K562 (cell line): ENCODE data around the gene DLST. TPM values are rescaled to one million over a fixed set of nuclear protein-coding genes. Genes with fewer than 3 reads are reported as not detected.
A peak's percentile ranks its signal among the peaks of the same experiment; 100 is the strongest.

Experiments
- ATAC-seq: fragments of 200-7000 bp; cut with Tn5 transposase; 3 replicates; pipeline ENCODE4 v1.9.1; 2020; ENCODE audit warnings: moderate library complexity
- BruUV-seq: library from RNA; stranded (reverse); fragments of 400-500 nt; replicated peaks from 2 replicates; lab custom pipeline; 2021; lab: Mats Ljungman, UMichigan
- CTCF ChIA-PET: fragments of 300-600 bp; formaldehyde crosslinking; extraction: SDS; loops from one replicate; lab custom pipeline; 2021; ENCODE audit warnings: low intra/inter-chr PET ratio; lab: Yijun Ruan, JAX
- POLR2A ChIA-PET: fragments of 300-600, 350-650 bp; sonication (Branson Sonifier 250); formaldehyde crosslinking; extraction: SDS; loops from one replicate; lab custom pipeline; 2021; ENCODE audit warnings: antibody characterized with exemption, inconsistent platforms; lab: Yijun Ruan, JAX
- DNase-seq, 4 experiments: peaks; one replicate each; pipeline versions ENCODE4 v3.0.0 to v3.0.0-alpha.2; 2011 to 2018; ENCODE audit warnings: low spot score in 3 of 4, mixed read lengths in 3 of 4; ENCODE audit errors: extremely low read depth in 1 of 4
- FAIRE-seq: peaks from 2 replicates; lab custom pipeline; 2011; peaks lifted over from hg19 to GRCh38; lab: Jason Lieb, UNC
- H2AFZ ChIP-seq: 2 replicates; pipeline ENCODE4 v1.6.0; 2011; ENCODE audit warnings: low read depth, low read length, control low read depth, inconsistent platforms
- H3K27ac ChIP-seq: fragments of 200-600 bp; 3 replicates; pipeline ENCODE4 v1.8.0; 2011; ENCODE audit warnings: low read depth, mild to moderate bottlenecking, control low read depth, inconsistent platforms, low read length, moderate library complexity, mixed read lengths; ENCODE audit errors: extremely low read depth
- H3K27me3 ChIP-seq, 2 experiments: fragments of 300-600 bp in 1 of 2; 2 replicates in 1 of 2; 3 replicates in 1 of 2; pipeline versions ENCODE4 v1.6.0 to v1.8.0; 2011; ENCODE audit warnings: inconsistent platforms in 2 of 2, low read length in 2 of 2, mild to moderate bottlenecking in 1 of 2, mixed read lengths in 1 of 2, moderate library complexity in 1 of 2; ENCODE audit not compliant: control insufficient read depth in 2 of 2, insufficient read depth in 2 of 2
- H3K36me3 ChIP-seq: fragments of 300-600 bp; 3 replicates; pipeline ENCODE4 v1.8.0; 2011; ENCODE audit warnings: mild to moderate bottlenecking, low read length, inconsistent platforms; ENCODE audit not compliant: control insufficient read depth, insufficient read depth
- H3K4me1 ChIP-seq, 2 experiments: fragments of 200-600 bp in 1 of 2; replicated peaks in 1 of 2; 2 replicates in 1 of 2; 3 replicates in 1 of 2; pipeline versions ENCODE4 v1.5.1 to v1.8.0; 2011; ENCODE audit warnings: inconsistent platforms in 2 of 2, low read length in 2 of 2, mild to moderate bottlenecking in 1 of 2, mixed read lengths in 1 of 2, moderate library complexity in 1 of 2; ENCODE audit not compliant: control insufficient read depth in 2 of 2, insufficient read depth in 2 of 2
- H3K4me2 ChIP-seq: 2 replicates; pipeline ENCODE4 v1.6.1; 2011; ENCODE audit warnings: low read length, control low read depth, inconsistent platforms, mixed read lengths; ENCODE audit not compliant: insufficient read depth
- H3K4me3 ChIP-seq: fragments of 200-600 bp; sonication (generic), shearing (Covaris generic); 2 replicates; pipeline ENCODE4 v1.5.1; 2016; ENCODE audit warnings: control low read depth, inconsistent platforms
- H3K79me2 ChIP-seq: fragments of 200-600 bp; 3 replicates; pipeline ENCODE4 v1.8.0; 2011; ENCODE audit warnings: low read length, inconsistent platforms; ENCODE audit not compliant: control insufficient read depth, insufficient read depth
- H3K9ac ChIP-seq, 2 experiments: 2 replicates each; pipeline versions ENCODE4 v1.6.0 to v1.6.1; 2011; ENCODE audit warnings: low read depth in 2 of 2, low read length in 2 of 2, control low read depth in 1 of 2, inconsistent platforms in 1 of 2, mild to moderate bottlenecking in 1 of 2, mixed read lengths in 1 of 2; ENCODE audit not compliant: insufficient read depth in 1 of 2
- H3K9me1 ChIP-seq: one replicate; pipeline ENCODE4 v1.6.0; 2011; ENCODE audit warnings: inconsistent platforms, mild to moderate bottlenecking, low read length, moderate library complexity; ENCODE audit not compliant: control insufficient read depth, insufficient read depth
- H3K9me3 ChIP-seq: replicated peaks from 2 replicates; pipeline ENCODE4 v1.5.1; 2011; ENCODE audit warnings: low read depth, low read length, inconsistent platforms; ENCODE audit not compliant: control insufficient read depth, insufficient read depth
- H4K20me1 ChIP-seq: replicated peaks from 2 replicates; pipeline ENCODE4 v1.6.1; 2011; ENCODE audit warnings: low read length, inconsistent platforms, mixed read lengths; ENCODE audit not compliant: control insufficient read depth, insufficient read depth
- COPS2 ChIP-seq: fragments of 450-650 bp; conservative IDR thresholded peaks from 2 replicates; pipeline ENCODE4 v1.6.1; 2016; ENCODE audit warnings: mild to moderate bottlenecking, moderate library complexity
- CXXC5 ChIP-seq: fragments of 250-450 bp; sonication (Bioruptor Pico); IDR thresholded peaks from 2 replicates; pipeline ENCODE4 v1.8.0; 2022; ENCODE audit warnings: inconsistent platforms, mild to moderate bottlenecking, moderate library complexity
- FOXM1 ChIP-seq, 2 experiments: fragments of 450-650 bp in 1 of 2; sonication (generic) in 1 of 2; formaldehyde crosslinking in 1 of 2; IDR thresholded peaks; 2 replicates each; pipeline versions ENCODE4 v1.6.1 to v1.9.0; 2017 to 2022; ENCODE audit warnings: low read depth in 2 of 2, mild to moderate bottlenecking in 2 of 2, missing genetic modification reagents in 1 of 2, moderate library complexity in 1 of 2
- HEY1 ChIP-seq: fragments of 250-450 bp; sonication (Bioruptor Pico); IDR thresholded peaks from 2 replicates; pipeline ENCODE4 v1.5.0; 2020; ENCODE audit warnings: mild to moderate bottlenecking, moderate library complexity, borderline replicate concordance
- NFE2 ChIP-seq: IDR thresholded peaks from 2 replicates; pipeline ENCODE4 v1.6.1; 2014; ENCODE audit warnings: antibody characterized with exemption, low read depth
- NFRKB ChIP-seq: fragments of 450-650 bp; IDR thresholded peaks from 2 replicates; pipeline ENCODE4 v1.6.1; 2016; ENCODE audit warnings: low read depth
- NFYB ChIP-seq: IDR thresholded peaks from 2 replicates; pipeline ENCODE4 v1.6.1; 2011; ENCODE audit warnings: mild to moderate bottlenecking, moderate library complexity; ENCODE audit not compliant: insufficient read length; ENCODE audit errors: extremely low read depth
- POLR2B ChIP-seq: fragments of 450-650 bp; IDR thresholded peaks from 2 replicates; pipeline ENCODE4 v1.6.1; 2018; ENCODE audit warnings: low read depth; ENCODE audit not compliant: partially characterized antibody
- TCF3 ChIP-seq: sonication (generic); formaldehyde crosslinking; IDR thresholded peaks from 2 replicates; pipeline ENCODE4 v1.4.0; 2020; ENCODE audit warnings: mild to moderate bottlenecking, missing genetic modification reagents
- ZNF780A ChIP-seq: fragments of 250-450 bp; sonication (Bioruptor Pico); IDR thresholded peaks from 2 replicates; pipeline ENCODE4 v1.5.0; 2021; ENCODE audit warnings: mild to moderate bottlenecking
- WGBS: fragments of 100-300 bp; shearing (Covaris generic); methylation state at CpG from one replicate; pipeline ENCODE4 v1.1.6; 2016; ENCODE audit warnings: low coverage, mixed read lengths; ENCODE audit not compliant: insufficient coverage; ENCODE audit errors: missing lambda C conversion rate; 5-methylcytosine and 5-hydroxymethylcytosine counted together
- in situ Hi-C: fragments of 300-500 bp; cut with MboI; formaldehyde crosslinking; loops from 4 replicates; pipeline ENCODE4 v1.15.0; 2018; ENCODE audit warnings: inconsistent platforms, mixed read lengths
- intact Hi-C: fragments of 100-400 bp; cut with micrococcal nuclease; formaldehyde crosslinking; loops from 2 replicates; pipeline ENCODE4 v1.14.2; 2022
- polyA plus RNA-seq, 8 experiments: library from polyadenylated mRNA; depleted of rRNA in 4 of 8; stranded (reverse) in 5 of 8; unstranded in 3 of 8; fragments of >200 nt; fragmentation: Nextera tagmentation in 2 of 8; fragmentation: Illumina TruSeq in 1 of 8; extraction: Ambion mirVana in 2 of 8; extraction: Trizol in 1 of 8; gene quantifications; 2 replicates each; pipeline versions ENCODE4 v1.2.1 to v1.2.3, GENCODE V29; 2011 to 2014; ENCODE audit warnings: inconsistent platforms in 1 of 8, missing spikeins in 1 of 8
- total RNA-seq, 7 experiments: library from RNA; depleted of rRNA in 6 of 7; stranded (reverse); fragments of >200 nt in 6 of 7; fragmentation: Illumina TruSeq in 2 of 7; extraction: Trizol in 2 of 7; gene quantifications; 2 replicates each; pipeline versions ENCODE4 v1.2.1 to v1.2.3, GENCODE V29; 2011 to 2021; ENCODE audit warnings: low replicate concordance in 1 of 7
- TF ChIP-seq, protein P1 (sequence below), 2 experiments: IDR thresholded peaks; 2 replicates each; pipeline ENCODE4 v1.6.1; 2012; ENCODE audit warnings: improper control_type of control experiment in 2 of 2, low read depth in 2 of 2, low read length in 2 of 2, borderline replicate concordance in 1 of 2
- TF ChIP-seq, protein P2 (sequence below): fragments of 250-450 bp; sonication (Bioruptor Pico); IDR thresholded peaks from 2 replicates; pipeline ENCODE4 v1.8.0; 2022; ENCODE audit warnings: moderate library complexity, mild to moderate bottlenecking, inconsistent platforms
- TF ChIP-seq, protein P3 (sequence below): IDR thresholded peaks from 2 replicates; pipeline ENCODE4 v1.6.1; 2014; ENCODE audit warnings: antibody characterized with exemption
- TF ChIP-seq, protein P4 (sequence below): sonication (generic); formaldehyde crosslinking; IDR thresholded peaks from 2 replicates; pipeline ENCODE4 v1.9.0; 2022; ENCODE audit warnings: mild to moderate bottlenecking, missing genetic modification reagents
- TF ChIP-seq, protein P5 (sequence below), 2 experiments: IDR thresholded peaks; 2 replicates each; pipeline ENCODE4 v1.6.1; 2011; ENCODE audit warnings: borderline replicate concordance in 1 of 2, control low read depth in 1 of 2, low read depth in 1 of 2, low read length in 1 of 2, mild to moderate bottlenecking in 1 of 2, mixed read lengths in 1 of 2, moderate library complexity in 1 of 2; ENCODE audit not compliant: insufficient read depth in 1 of 2, insufficient read length in 1 of 2, poor library complexity in 1 of 2, severe bottlenecking in 1 of 2; ENCODE audit errors: extremely low read depth in 1 of 2

Gene DLST
- total and polyA plus RNA-seq, 9 of the 15 experiments (the other 6 are each of a cell fraction or from before 2014, with no cell fraction given), result 3.0 to 73.7 (median 45.4) TPM

DNA sequence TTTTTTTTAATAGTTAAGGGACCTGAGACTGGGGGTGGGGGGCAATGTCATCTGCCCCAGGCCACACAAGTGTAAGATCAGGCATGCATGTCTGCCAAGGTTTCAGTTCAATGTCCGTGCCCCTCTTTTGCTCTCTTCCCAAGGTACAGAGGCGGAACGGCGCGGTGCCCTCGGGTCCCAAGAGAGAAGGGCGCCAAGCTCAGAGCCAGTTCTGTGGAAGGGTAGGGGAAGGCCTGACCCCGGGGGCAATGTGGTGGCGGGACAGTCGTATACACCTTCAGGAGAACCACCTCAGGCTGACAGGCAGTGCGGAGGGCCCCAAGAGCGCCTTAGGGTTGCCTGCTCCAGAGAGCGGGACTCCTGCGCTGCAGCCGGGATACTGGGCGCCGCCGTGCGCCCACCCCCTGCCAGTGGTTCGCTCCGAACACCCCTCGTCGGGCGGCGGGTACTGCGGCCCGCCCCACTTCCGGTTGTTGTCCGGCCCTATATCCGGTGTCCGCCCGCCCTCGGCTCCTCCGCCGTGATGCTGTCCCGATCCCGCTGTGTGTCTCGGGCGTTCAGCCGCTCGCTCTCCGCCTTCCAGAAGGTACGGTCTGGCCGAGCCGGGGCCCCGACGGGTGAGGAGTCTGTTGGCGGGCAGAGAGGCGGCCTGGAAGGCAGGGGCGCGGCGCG, at the start of gene DLST (continued):
- TF ChIP-seq, protein P1, sequence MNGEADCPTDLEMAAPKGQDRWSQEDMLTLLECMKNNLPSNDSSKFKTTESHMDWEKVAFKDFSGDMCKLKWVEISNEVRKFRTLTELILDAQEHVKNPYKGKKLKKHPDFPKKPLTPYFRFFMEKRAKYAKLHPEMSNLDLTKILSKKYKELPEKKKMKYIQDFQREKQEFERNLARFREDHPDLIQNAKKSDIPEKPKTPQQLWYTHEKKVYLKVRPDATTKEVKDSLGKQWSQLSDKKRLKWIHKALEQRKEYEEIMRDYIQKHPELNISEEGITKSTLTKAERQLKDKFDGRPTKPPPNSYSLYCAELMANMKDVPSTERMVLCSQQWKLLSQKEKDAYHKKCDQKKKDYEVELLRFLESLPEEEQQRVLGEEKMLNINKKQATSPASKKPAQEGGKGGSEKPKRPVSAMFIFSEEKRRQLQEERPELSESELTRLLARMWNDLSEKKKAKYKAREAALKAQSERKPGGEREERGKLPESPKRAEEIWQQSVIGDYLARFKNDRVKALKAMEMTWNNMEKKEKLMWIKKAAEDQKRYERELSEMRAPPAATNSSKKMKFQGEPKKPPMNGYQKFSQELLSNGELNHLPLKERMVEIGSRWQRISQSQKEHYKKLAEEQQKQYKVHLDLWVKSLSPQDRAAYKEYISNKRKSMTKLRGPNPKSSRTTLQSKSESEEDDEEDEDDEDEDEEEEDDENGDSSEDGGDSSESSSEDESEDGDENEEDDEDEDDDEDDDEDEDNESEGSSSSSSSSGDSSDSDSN (IDR thresholded peaks at IDR 0.05; ENCODE audit: borderline replicate concordance in 1 of 2, low read depth in 2 of 2, low read length in 2 of 2), result peak; percentile 67 to 87; a peak in 3 of 4 replicates
- TF ChIP-seq ZNF780A (CRISPR knock-in tag) (no peak), POLR2B (peak; percentile 52), CXXC5 (peak; percentile 74)
- TF ChIP-seq, protein P2, sequence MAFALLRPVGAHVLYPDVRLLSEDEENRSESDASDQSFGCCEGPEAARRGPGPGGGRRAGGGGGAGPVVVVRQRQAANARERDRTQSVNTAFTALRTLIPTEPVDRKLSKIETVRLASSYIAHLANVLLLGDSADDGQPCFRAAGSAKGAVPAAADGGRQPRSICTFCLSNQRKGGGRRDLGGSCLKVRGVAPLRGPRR (CRISPR knock-in tag), result no peak

DNA sequence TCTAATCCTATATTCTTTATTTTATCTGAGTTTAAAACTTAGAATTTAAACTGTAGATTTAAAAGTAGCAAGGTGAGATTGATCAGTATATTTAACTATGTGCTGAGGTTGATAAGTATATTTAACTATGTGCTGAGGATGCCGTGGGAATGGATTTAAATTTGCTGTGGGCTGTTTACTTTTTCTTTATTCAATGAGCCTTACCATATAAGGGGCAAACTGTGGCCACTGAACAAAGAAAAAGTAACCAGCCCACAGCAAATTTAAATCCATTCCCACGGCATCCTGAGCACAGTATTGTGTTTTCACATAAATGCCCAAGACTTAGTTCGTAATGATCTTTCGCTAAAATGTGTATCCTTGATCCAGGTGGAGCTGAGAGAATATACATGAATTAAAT, 48.9 kb upstream of the DLST start:
- WGBS, result 94% methylated on average over 4 of the region's 4 CpGs
- peaks cover 51% of the 10 kb centered on the region for H3K36me3 ChIP-seq
- CTCF ChIA-PET, result no interaction called here
- TF ChIP-seq FOXM1 (IDR thresholded peaks at IDR 0.05; ENCODE audit: low read depth), result no peak
- no peak for TF ChIP-seq FOXM1 (CRISPR knock-in tag; IDR thresholded peaks at IDR 0.05; ENCODE audit: low read depth)
- no peak for TF ChIP-seq HEY1 (CRISPR knock-in tag)
- no peak for TF ChIP-seq NFYB
- TF ChIP-seq, protein P3, sequence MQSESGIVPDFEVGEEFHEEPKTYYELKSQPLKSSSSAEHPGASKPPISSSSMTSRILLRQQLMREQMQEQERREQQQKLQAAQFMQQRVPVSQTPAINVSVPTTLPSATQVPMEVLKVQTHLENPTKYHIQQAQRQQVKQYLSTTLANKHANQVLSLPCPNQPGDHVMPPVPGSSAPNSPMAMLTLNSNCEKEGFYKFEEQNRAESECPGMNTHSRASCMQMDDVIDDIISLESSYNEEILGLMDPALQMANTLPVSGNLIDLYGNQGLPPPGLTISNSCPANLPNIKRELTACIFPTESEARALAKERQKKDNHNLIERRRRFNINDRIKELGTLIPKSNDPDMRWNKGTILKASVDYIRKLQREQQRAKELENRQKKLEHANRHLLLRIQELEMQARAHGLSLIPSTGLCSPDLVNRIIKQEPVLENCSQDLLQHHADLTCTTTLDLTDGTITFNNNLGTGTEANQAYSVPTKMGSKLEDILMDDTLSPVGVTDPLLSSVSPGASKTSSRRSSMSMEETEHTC, result no peak
- TF ChIP-seq, protein P4, sequence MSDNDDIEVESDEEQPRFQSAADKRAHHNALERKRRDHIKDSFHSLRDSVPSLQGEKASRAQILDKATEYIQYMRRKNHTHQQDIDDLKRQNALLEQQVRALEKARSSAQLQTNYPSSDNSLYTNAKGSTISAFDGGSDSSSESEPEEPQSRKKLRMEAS (CRISPR knock-in tag), result no peak
- TF ChIP-seq NFRKB, result no peak
- TF ChIP-seq, protein P5, sequence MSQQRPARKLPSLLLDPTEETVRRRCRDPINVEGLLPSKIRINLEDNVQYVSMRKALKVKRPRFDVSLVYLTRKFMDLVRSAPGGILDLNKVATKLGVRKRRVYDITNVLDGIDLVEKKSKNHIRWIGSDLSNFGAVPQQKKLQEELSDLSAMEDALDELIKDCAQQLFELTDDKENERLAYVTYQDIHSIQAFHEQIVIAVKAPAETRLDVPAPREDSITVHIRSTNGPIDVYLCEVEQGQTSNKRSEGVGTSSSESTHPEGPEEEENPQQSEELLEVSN (IDR thresholded peaks at IDR 0.05; ENCODE audit: borderline replicate concordance in 1 of 2, extremely low read depth in 1 of 2, insufficient read depth in 1 of 2, insufficient read length in 1 of 2, low read depth in 1 of 2, low read length in 1 of 2, poor library complexity in 1 of 2, severe bottlenecking in 1 of 2), result no peak
- TF ChIP-seq COPS2, result no peak
- no peak for TF ChIP-seq NFE2
- TF ChIP-seq TCF3 (CRISPR knock-in tag), result no peak

More for the DNA sequence above, 48.9 kb upstream of the DLST start:
- no peak overlapping the region for H3K4me3 ChIP-seq
- POLR2A ChIA-PET, result no interaction called here
- DNase-seq, result no peak
- no peaks in the 10 kb centered on the region for H3K9me3 ChIP-seq
- no TSS peak for BruUV-seq
- H3K79me2 ChIP-seq, result no peaks in the 10 kb centered on the region
- no peaks in the 10 kb centered on the region for H3K9me1 ChIP-seq
- intact Hi-C loops, result no loop called here
- H2AFZ ChIP-seq, result no peak overlapping the region
- no peaks in the 10 kb centered on the region for H4K20me1 ChIP-seq
- ATAC-seq, result no peak
- H3K9ac ChIP-seq, result no peak overlapping the region
- H3K4me2 ChIP-seq, result no peak overlapping the region
- no peak for FAIRE-seq
- no peaks in the 10 kb centered on the region; a peak in 1 of 5 replicates for H3K4me1 ChIP-seq
- in situ Hi-C loops, result no loop called here
- H3K27me3 ChIP-seq, result no peaks in the 10 kb centered on the region
- no peak overlapping the region for H3K27ac ChIP-seq
